ENCODE results near the gene ATXN10.
A peak's percentile ranks its signal among the peaks of the same experiment; 100 is the strongest.

Gene ATXN10

DNA sequence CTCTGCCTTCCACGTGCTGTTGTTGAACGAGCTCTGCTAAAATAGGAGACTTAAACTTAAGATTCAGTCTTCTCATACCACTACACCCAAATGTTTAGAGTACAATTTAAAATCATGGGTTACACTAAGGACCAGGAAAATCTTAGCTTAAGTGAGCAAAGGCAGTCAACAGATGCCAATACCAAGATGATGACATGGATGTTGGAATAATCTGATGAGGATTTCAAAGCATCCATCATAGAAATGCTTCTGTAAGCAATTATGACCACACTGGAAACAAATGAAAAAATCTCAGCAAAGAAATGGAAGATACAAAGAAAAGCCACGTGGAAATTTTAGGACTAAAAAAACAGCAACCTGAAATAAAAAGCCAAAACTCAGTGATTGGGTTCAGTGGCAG lies 109.8 kb downstream of the ATXN10 start:
- TF ChIP-seq, protein P1, sequence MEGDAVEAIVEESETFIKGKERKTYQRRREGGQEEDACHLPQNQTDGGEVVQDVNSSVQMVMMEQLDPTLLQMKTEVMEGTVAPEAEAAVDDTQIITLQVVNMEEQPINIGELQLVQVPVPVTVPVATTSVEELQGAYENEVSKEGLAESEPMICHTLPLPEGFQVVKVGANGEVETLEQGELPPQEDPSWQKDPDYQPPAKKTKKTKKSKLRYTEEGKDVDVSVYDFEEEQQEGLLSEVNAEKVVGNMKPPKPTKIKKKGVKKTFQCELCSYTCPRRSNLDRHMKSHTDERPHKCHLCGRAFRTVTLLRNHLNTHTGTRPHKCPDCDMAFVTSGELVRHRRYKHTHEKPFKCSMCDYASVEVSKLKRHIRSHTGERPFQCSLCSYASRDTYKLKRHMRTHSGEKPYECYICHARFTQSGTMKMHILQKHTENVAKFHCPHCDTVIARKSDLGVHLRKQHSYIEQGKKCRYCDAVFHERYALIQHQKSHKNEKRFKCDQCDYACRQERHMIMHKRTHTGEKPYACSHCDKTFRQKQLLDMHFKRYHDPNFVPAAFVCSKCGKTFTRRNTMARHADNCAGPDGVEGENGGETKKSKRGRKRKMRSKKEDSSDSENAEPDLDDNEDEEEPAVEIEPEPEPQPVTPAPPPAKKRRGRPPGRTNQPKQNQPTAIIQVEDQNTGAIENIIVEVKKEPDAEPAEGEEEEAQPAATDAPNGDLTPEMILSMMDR (IDR thresholded peaks at IDR 0.05; ENCODE audit: insufficient read depth, low read depth, low read length, missing control alignments): no peak
- no peak overlapping the region for H3K4me3 ChIP-seq (ENCODE audit: low read depth, low read length)
- DNase-seq (ENCODE audit: low read depth): no peak

DNA sequence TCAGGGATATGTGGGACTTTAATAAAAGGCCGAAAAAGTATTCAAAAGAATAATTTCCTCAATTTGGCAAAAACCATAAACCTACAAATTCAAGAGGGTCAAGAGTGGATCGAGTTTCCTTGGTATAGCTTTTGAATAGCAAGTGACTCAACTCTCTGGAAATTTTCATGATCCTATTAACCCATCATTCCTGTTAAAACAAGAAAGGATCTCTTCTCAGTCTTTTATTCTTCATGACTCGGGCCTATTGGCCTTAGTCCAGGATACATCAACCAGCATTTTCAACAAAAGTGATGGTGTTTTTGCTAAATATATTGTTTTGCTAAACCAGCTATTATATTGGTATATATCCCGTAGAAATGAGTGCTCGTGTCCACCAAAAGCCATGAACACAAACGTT lies 110.3 kb downstream of the ATXN10 start:
- DNase-seq (ENCODE audit: low read depth): no peak
- H3K4me3 ChIP-seq (ENCODE audit: low read depth, low read length): no peak overlapping the region
- TF ChIP-seq, protein P1 (IDR thresholded peaks at IDR 0.05; ENCODE audit: insufficient read depth, low read depth, low read length, missing control alignments): no peak

DNA sequence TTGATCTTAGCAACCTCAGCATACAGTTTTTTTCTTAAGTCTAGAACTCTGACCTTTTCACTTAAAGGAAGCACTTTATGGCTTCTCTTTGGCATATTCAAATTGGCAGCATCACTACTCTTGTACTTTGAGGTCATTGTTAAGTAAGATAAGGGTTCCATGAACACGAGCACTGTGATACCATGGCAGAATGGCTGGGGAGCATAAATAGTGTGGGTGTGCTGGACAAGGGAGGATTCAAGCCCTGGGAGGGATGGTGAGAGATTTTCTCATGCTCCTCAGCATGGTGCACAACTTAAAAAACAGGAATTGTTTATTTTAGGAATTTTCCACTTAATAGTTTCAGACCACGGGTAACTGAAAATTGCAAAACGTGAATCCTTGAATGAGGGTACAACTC lies 111.4 kb downstream of the ATXN10 start:
- no peak for DNase-seq (ENCODE audit: low read depth)
- no peak overlapping the region for H3K4me3 ChIP-seq (ENCODE audit: low read depth, low read length)
- TF ChIP-seq, protein P1 (IDR thresholded peaks at IDR 0.05; ENCODE audit: insufficient read depth, low read depth, low read length, missing control alignments): no peak

DNA sequence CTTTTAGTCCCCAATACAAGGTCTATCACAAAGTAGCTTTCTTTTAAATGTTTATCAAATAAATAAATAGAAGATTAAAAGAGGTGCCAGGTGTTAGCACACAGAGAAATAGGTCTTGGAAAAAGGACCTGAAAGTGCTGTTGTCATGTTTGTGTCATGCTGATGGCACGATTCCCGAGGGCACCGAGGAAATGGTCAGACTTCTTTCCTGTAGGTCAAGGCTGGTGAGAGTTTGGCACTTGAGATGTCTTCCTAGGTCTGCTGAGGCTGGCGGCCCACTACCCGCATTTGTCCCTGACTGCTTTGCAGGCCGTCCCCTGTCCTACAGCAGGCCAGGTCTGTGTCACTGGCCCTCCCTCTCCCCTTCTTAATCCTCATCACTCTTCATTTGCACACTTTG lies 112.1 kb downstream of the ATXN10 start:
- DNase-seq (ENCODE audit: low read depth): no peak
- no peak overlapping the region for H3K4me3 ChIP-seq (ENCODE audit: low read depth, low read length)
- TF ChIP-seq, protein P1 (IDR thresholded peaks at IDR 0.05; ENCODE audit: insufficient read depth, low read depth, low read length, missing control alignments): no peak

DNA sequence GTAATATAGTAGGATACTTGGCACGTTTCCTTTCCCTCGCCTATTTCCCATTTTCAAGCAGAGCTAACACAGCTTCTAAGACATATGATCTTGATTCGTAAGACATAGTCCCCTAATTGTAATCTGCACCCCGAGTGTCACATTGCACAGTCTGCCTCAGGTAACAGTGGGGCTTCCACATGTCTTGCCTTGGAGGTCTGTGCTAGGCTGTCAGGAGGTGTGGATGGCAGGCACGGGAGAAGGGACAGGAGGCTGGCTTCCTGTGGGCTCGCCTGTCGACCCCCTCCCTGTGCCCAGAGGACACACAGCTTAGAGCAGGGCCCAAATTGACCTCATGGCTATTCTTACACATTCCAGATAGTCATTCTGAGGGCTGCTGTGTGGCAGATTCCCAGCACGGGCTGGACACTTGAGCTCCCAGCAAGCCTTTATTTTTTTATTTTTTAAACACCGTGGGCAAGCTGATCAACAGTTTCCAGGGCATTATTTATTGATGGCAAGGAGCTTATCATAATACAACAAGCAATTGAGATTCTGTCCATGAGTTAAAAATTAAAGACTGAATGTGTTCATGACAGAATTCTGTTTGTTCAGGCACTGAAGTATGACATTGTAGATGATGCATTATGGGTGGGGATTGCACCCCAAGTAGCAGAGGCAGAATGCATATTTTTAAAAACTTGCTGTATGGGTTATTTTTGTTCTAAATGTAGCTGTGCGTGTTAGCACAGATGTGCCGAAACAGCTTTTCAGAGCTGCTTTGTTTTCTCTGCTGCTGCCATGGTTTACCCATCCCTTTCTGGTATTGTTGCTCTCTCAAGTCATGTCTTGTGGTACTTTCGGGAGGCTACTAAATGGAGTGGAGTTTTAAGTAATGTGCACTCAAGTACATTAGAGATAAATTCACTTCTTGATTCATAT lies 113.0 kb downstream of the ATXN10 start:
- peak; percentile 37 for DNase-seq (ENCODE audit: low read depth)
- TF ChIP-seq, protein P1 (IDR thresholded peaks at IDR 0.05; ENCODE audit: insufficient read depth, low read depth, low read length, missing control alignments): no peak
- no peak overlapping the region for H3K4me3 ChIP-seq (ENCODE audit: low read depth, low read length)

DNA sequence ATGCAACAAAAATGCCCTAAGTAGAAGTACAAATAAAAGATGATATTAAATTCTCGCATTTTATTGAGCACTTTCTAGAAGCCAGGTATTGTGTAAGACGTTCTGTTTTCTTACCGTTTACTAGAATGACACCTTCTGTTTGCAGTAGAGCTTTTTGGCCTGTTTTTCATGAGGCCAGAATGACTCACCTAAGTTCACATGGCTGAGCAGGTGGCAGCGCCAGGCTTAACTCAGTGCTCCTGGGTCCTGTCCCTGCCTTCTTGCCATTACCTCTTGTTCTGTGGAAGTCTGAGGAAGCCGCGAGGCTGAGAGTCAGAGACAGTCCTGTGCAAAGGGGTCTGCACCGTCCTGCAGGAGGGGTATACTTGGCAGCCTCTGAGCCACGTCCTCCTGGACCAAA lies 113.8 kb downstream of the ATXN10 start:
- H3K4me3 ChIP-seq (ENCODE audit: low read depth, low read length): no peak overlapping the region
- DNase-seq (ENCODE audit: low read depth): no peak
- TF ChIP-seq, protein P1 (IDR thresholded peaks at IDR 0.05; ENCODE audit: insufficient read depth, low read depth, low read length, missing control alignments): no peak

Data from GM12865 (cell line).